ENCODE results near the gene CACUL1.
"Not testable (repeated sequence)": the region's sequence is repeated elsewhere in the genome, so short reads cannot be mapped to it uniquely, and the experiment has no call there.

Gene CACUL1

GRCh38 chr10:118668228-118668952 lies 86.4 kb downstream of the CACUL1 start:
- DNase-seq, result no peak
- in situ Hi-C loops (cut with HindIII; ENCODE audit: low pct_ligation_motif_present, low pct_unique_long_range_greater_than_20kb, low sequenced_read_pairs), result no loop called here

DNA sequence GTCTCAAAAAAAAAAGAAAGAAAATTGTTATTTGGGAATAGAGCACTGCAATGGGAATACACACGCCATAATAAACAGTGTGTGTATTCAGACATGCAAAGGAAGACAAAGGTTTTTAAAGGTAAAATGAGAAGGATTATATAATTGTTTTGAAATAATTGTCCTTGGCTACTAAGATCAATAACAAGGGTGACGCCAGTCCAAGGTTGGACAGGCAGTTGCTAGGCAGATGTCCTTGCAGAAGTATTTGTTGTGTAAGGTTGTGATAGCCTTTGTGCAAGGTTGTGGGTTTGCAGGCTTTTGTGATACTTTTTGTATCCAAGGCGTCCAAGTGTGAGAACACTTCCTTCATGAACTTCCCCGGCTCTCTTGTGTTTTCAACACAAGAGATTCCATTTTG lies 87.0 kb downstream of the CACUL1 start:
- in situ Hi-C loops (cut with HindIII; ENCODE audit: low pct_ligation_motif_present, low pct_unique_long_range_greater_than_20kb, low sequenced_read_pairs), result no loop called here
- no peak for DNase-seq

DNA sequence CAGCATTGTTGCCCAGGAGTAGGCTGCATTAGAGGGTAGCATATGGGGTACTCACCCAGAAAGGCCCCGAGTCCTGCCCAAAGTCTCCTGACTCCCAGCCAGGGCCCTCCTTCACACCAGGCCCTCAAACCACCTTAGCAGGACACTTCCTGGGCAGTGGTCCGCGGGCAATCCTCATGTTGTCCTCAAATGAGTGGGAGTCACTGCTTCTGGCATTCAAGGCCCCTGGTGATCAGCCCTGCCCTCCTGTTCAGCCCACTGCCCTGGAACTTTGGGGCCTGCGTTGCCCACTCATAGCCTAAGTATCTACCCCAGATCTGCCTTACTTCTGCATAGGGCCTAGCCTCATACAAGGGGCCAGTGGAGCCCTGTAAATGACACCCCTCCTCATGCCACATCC lies 88.4 kb downstream of the CACUL1 start:
- DNase-seq, result no peak
- in situ Hi-C loops (cut with HindIII; ENCODE audit: low pct_ligation_motif_present, low pct_unique_long_range_greater_than_20kb, low sequenced_read_pairs), result no loop called here

DNA sequence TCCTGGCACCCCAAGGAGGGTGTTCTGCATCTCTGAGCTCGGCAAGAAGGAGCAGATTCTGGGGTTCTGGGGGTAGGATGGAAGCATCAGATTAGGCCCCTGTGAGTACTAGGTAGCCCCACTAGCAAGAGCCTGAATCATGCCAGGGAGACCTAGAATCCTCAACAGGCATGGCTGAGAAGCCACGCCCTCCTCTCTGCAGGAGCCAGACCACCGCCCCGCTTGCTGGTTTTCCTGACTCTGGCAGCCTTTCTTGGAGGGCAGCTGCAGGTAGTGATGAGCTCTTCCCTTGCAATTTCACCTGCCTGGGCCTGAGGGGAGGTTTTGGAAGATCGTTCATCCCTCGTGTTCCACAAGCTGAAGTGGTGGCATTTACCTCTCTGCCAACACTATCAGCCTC lies 90.4 kb downstream of the CACUL1 start:
- in situ Hi-C loops (cut with HindIII; ENCODE audit: low pct_ligation_motif_present, low pct_unique_long_range_greater_than_20kb, low sequenced_read_pairs), result no loop called here
- no peak for DNase-seq

DNA sequence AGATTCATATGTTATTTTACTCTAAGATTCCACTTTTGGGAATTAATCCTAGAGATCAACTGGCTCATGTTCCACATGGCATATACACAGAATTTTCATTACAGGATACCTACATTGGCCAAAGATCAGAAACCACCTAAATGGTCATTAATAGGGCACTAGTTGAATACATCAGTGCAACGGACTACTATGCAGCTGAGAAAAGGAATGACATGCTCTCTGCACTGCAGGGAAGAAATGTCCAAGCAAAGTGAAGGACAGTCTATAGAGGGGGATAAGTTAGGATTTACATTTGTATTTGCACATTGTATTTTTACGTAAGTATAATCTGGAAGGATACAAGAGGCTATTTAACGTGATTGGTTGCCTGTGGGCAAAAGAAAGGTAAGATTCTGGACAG lies 91.6 kb downstream of the CACUL1 start:
- DNase-seq, result no peak
- in situ Hi-C loops (cut with HindIII; ENCODE audit: low pct_ligation_motif_present, low pct_unique_long_range_greater_than_20kb, low sequenced_read_pairs), result no loop called here

DNA sequence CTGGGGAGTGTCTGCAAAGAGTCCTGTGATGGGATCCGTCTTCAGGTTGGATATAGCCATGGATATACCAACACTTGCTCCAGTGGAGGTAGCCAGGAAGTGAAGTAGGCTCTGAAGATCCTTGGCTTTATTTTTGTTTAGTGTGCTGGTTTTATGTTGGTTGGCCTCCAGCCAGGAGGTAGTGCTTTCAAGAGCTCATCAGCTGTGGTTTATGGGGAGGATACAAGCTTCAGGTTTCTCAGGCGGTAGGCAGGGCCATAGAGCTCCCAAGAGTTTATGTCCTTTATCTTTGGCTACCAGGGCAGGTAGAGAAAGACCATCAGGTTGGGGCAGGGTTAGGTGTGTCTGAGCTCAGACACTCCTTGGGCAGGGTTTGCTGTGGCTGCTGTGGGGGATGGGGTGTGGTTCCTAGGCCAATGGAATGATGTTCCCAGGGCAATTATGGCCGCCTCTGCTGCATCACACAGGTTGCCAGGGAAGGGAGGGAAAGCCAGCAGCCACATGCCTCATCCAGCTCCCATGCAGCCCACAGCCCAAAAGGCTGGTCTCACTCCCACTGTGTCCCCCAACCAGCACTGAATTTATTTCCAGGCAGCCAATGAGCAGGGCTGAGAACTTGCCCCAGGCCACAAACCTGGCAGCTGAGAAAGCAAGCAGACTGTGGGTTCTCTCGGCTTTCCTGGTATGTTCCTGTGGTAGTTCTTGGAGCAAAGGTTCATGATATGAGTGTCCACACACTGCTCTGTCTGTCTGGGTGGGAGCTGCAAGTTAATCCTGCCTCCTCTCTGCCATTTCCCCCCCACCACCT lies 92.3 kb downstream of the CACUL1 start:
- in situ Hi-C loops (cut with HindIII; ENCODE audit: low pct_ligation_motif_present, low pct_unique_long_range_greater_than_20kb, low sequenced_read_pairs), result no loop called here
- DNase-seq, result no peak

GRCh38 chr10:118658762-118659161 lies 96.0 kb downstream of the CACUL1 start:
- no peak for DNase-seq
- in situ Hi-C loops (cut with HindIII; ENCODE audit: low pct_ligation_motif_present, low pct_unique_long_range_greater_than_20kb, low sequenced_read_pairs), result no loop called here

GRCh38 chr10:118658168-118658567 lies 96.6 kb downstream of the CACUL1 start:
- DNase-seq; in situ Hi-C loops (cut with HindIII; ENCODE audit: low pct_ligation_motif_present, low pct_unique_long_range_greater_than_20kb, low sequenced_read_pairs): not testable (repeated sequence)

DNA sequence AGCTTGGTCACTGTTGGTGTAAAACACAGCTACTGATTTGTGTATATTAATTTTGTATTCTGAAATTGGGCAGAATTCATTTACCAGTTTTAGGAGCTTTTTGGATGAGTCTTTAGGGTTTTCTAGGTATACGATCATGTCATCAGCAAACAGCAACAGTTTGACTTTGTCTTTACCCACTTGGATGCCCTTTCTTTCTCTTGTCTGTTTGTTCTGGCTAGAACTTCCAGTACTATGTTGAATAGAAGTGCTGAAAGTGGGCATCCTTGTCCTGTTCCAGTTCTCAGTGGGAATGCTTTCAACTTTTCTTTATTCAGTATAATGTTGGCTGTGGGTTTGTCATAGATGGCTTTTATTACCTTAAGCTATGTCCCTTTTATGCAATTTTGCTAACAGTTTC lies 109.5 kb downstream of the CACUL1 start:
- in situ Hi-C loops (cut with HindIII; ENCODE audit: low pct_ligation_motif_present, low pct_unique_long_range_greater_than_20kb, low sequenced_read_pairs); DNase-seq: not testable (repeated sequence)

- in situ Hi-C loops (cut with HindIII; ENCODE audit: low pct_ligation_motif_present, low pct_unique_long_range_greater_than_20kb, low sequenced_read_pairs), result no loop called here
- no peak for DNase-seq
These were observed 112.5 kb downstream of the CACUL1 start for GRCh38 chr10:118642228-118642627.

DNA sequence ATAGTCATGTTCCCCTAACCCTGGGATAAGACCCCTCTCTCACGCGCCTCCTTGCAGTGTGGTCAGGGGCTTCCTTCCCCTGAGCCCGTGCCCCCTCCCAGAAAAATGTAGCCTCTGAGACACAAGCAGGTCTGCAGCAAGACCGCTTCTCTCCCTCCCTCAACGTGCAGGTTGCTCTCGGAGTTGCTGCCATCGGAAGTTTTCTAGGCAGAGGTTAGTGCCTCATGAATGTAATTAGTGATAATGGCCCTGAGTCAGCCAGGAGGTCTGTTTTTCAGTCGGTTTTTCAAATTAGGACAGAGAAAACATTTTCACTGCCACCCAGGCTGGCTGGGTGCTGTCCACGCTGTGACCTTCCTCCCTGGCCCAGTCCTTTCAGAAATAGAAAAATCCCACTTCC lies 116.1 kb downstream of the CACUL1 start:
- in situ Hi-C loops (cut with HindIII; ENCODE audit: low pct_ligation_motif_present, low pct_unique_long_range_greater_than_20kb, low sequenced_read_pairs), result no loop called here
- DNase-seq, result no peak

GRCh38 chr10:118635674-118636402 lies 118.9 kb downstream of the CACUL1 start:
- DNase-seq, result no peak
- in situ Hi-C loops (cut with HindIII; ENCODE audit: low pct_ligation_motif_present, low pct_unique_long_range_greater_than_20kb, low sequenced_read_pairs), result no loop called here

DNA sequence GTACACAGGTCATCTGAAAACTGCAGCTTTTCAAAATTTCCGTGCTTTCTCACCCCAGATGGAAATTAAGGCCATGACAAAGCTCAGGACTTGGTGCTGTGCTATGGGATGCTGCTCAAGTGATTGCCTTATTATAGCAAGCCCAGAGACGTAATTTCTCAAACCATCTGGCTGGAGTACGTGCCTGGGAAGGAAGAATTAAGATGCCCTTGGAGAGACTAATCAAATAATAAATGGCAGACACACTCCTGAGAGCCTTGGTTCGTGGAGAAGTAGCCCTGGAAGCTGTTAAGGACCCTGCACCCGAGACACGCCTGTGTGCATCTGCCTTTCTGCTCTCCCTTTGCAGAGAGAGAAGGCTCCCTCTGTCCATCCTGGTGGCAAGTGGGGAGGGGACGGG lies 121.0 kb downstream of the CACUL1 start:
- no peak for DNase-seq
- in situ Hi-C loops (cut with HindIII; ENCODE audit: low pct_ligation_motif_present, low pct_unique_long_range_greater_than_20kb, low sequenced_read_pairs), result no loop called here

DNA sequence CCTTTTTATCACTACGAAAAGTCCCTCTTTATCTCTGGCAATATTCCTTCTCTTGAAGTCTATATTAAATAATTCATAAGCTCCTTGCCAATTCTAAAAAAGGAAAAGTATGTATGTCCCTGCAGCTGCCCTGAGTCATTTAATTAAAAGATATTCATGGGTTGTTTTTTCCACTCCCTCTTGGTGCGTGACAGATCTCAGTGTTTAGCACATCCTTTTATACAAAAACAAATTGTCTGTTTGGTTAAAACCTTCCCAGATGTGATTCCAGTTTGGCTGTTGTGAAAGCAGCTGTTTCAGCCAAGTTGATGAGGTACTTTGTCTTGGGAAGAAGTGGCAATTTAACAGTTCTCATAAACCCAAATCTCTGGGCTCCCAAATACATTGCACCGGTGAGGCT lies 125.6 kb downstream of the CACUL1 start:
- DNase-seq, result no peak

GRCh38 chr10:118628397-118628796 lies 126.4 kb downstream of the CACUL1 start:
- in situ Hi-C loops (cut with HindIII; ENCODE audit: low pct_ligation_motif_present, low pct_unique_long_range_greater_than_20kb, low sequenced_read_pairs), result no loop called here
- no peak for DNase-seq

More for the DNA sequence above, 125.6 kb downstream of the CACUL1 start:
- in situ Hi-C loops (cut with HindIII; ENCODE audit: low pct_ligation_motif_present, low pct_unique_long_range_greater_than_20kb, low sequenced_read_pairs), result no loop called here

GRCh38 chr10:118626953-118627352 lies 127.8 kb downstream of the CACUL1 start:
- peak; percentile 4 for DNase-seq
- in situ Hi-C loops (cut with HindIII; ENCODE audit: low pct_ligation_motif_present, low pct_unique_long_range_greater_than_20kb, low sequenced_read_pairs), result no loop called here

Measured in ACHN (cell line).